GM12878 (cell line): ENCODE data around the gene MESD. TPM values are rescaled to one million over a fixed set of nuclear protein-coding genes. Genes with fewer than 3 reads are reported as not detected.

Source experiments
- ATAC-seq: fragments of 200-7000 bp; cut with Tn5 transposase; 3 replicates; pipeline ENCODE4 v1.9.1; 2020; ENCODE audit warnings: mild to moderate bottlenecking, moderate library complexity
- BruUV-seq: library from RNA; stranded (reverse); fragments of 400-500 nt; replicated peaks from 2 replicates; lab custom pipeline; 2021; lab: Mats Ljungman, UMichigan
- CTCF ChIA-PET: fragments of 300-600 bp; sonication (Branson Sonifier 250); formaldehyde crosslinking; extraction: SDS; loops from one replicate; lab custom pipeline; 2021; ENCODE audit warnings: inconsistent platforms; lab: Yijun Ruan, JAX
- POLR2A ChIA-PET: fragments of 350-600 bp; formaldehyde crosslinking; extraction: SDS; loops from one replicate; lab custom pipeline; 2021; ENCODE audit warnings: inconsistent platforms; lab: Charles Lee
- RAD21 ChIA-PET: fragments of 300-600 bp; sonication (Branson Sonifier 250); formaldehyde crosslinking; loops from one replicate; lab custom pipeline; 2023; ENCODE audit warnings: antibody characterized with exemption; ENCODE audit not compliant: unreplicated experiment; lab: Charles Lee
- SMC1A ChIA-PET: fragments of 300-600 bp; sonication (Branson Sonifier 250); formaldehyde crosslinking; loops from one replicate; lab custom pipeline; 2023; ENCODE audit not compliant: unreplicated experiment, uncharacterized antibody; lab: Charles Lee
- DNase-seq: peaks from one replicate; pipeline ENCODE4 v3.0.0-alpha.2; 2011; ENCODE audit warnings: low read depth, low spot score
- FAIRE-seq: peaks from 3 replicates; lab custom pipeline; 2011; peaks lifted over from hg19 to GRCh38; lab: Jason Lieb, UNC
- H2AFZ ChIP-seq: 2 replicates; pipeline ENCODE4 v1.6.0; 2011; ENCODE audit warnings: low read depth, low read length, control low read depth; ENCODE audit not compliant: control insufficient read depth
- H3K27ac ChIP-seq: 2 replicates; pipeline ENCODE4 v1.5.1; 2011; ENCODE audit warnings: control low read depth; ENCODE audit not compliant: control insufficient read depth, insufficient read depth
- H3K27me3 ChIP-seq, 2 experiments: replicated peaks in 1 of 2; 2 replicates each; pipeline versions ENCODE4 v1.6.0 to v1.6.1; 2011; ENCODE audit warnings: low read length in 1 of 2; ENCODE audit not compliant: control insufficient read depth in 2 of 2, insufficient read depth in 2 of 2
- H3K36me3 ChIP-seq, 2 experiments: 2 replicates each; pipeline ENCODE4 v1.5.1; 2011; ENCODE audit warnings: low read length in 1 of 2; ENCODE audit not compliant: control insufficient read depth in 2 of 2, insufficient read depth in 2 of 2
- H3K4me1 ChIP-seq: 2 replicates; pipeline ENCODE4 v1.6.1; 2011; ENCODE audit warnings: mild to moderate bottlenecking, low read length, moderate library complexity, mixed read lengths; ENCODE audit not compliant: control insufficient read depth, insufficient read depth
- H3K4me2 ChIP-seq: 2 replicates; pipeline ENCODE4 v1.6.0; 2011; ENCODE audit warnings: control low read depth; ENCODE audit not compliant: control insufficient read depth, insufficient read depth
- H3K4me3 ChIP-seq: fragments of 200-600 bp; sonication (generic); 2 replicates; pipeline ENCODE4 v1.5.1; 2016
- H3K79me2 ChIP-seq: 2 replicates; pipeline ENCODE4 v1.6.0; 2011; ENCODE audit warnings: low read length; ENCODE audit not compliant: control insufficient read depth, insufficient read depth
- H3K9ac ChIP-seq: 2 replicates; pipeline ENCODE4 v1.8.0; 2011; ENCODE audit warnings: low read length, control low read depth, mixed read lengths; ENCODE audit not compliant: control insufficient read depth, insufficient read depth
- H3K9me3 ChIP-seq: replicated peaks from 3 replicates; pipeline ENCODE4 v1.5.1; 2011; ENCODE audit warnings: mild to moderate bottlenecking, low read length; ENCODE audit not compliant: control insufficient read depth, insufficient read depth
- H4K20me1 ChIP-seq: 2 replicates; pipeline ENCODE4 v1.6.0; 2011; ENCODE audit not compliant: control insufficient read depth, insufficient read depth
- BRCA1 ChIP-seq: IDR thresholded peaks from 2 replicates; pipeline ENCODE4 v1.6.1; 2011; ENCODE audit warnings: low read depth, low read length, improper control_type of control experiment
- CHD2 ChIP-seq: IDR thresholded peaks from 2 replicates; pipeline ENCODE4 v1.6.1; 2011; ENCODE audit warnings: low read depth, low read length, improper control_type of control experiment, borderline replicate concordance
- EED ChIP-seq: sonication (generic); IDR thresholded peaks from 2 replicates; pipeline ENCODE4 v1.6.1; 2016; ENCODE audit warnings: antibody characterized with exemption, low read depth
- EZH2 ChIP-seq: IDR thresholded peaks from 2 replicates; pipeline ENCODE4 v1.6.1; 2012; ENCODE audit warnings: low read depth, mild to moderate bottlenecking, control low read depth, inconsistent platforms, low read length, borderline replicate concordance; ENCODE audit not compliant: control insufficient read depth
- GABPA ChIP-seq: IDR thresholded peaks from 2 replicates; pipeline ENCODE4 v1.6.1; 2014; ENCODE audit warnings: antibody characterized with exemption, low read depth, mild to moderate bottlenecking, inconsistent platforms
- IRF4 ChIP-seq: IDR thresholded peaks from 2 replicates; pipeline ENCODE4 v1.6.1; 2011; ENCODE audit warnings: low read depth, low read length
- NR2C2 ChIP-seq: IDR thresholded peaks from 2 replicates; pipeline ENCODE4 v1.6.1; 2011; ENCODE audit warnings: borderline replicate concordance, low read depth; ENCODE audit not compliant: control insufficient read depth, insufficient read length
- SIX5 ChIP-seq: IDR thresholded peaks from 2 replicates; pipeline ENCODE4 v1.6.1; 2011; ENCODE audit warnings: mild to moderate bottlenecking, low read depth, low read length, moderate library complexity; ENCODE audit not compliant: severe bottlenecking
- TBL1XR1 ChIP-seq: IDR thresholded peaks from 2 replicates; pipeline ENCODE4 v1.6.1; 2012; ENCODE audit warnings: low read depth, low read length, improper control_type of control experiment
- WGBS: methylation state at CpG from one replicate; pipeline ENCODE4 v1.1.6; 2016; ENCODE audit warnings: low lambda C conversion rate; ENCODE audit not compliant: insufficient replicate concordance, insufficient coverage; ENCODE audit errors: missing lambda C conversion rate; 5-methylcytosine and 5-hydroxymethylcytosine counted together
- in situ Hi-C: fragments of 300-500 bp; cut with MboI; formaldehyde crosslinking; loops from 9 replicates; pipeline ENCODE4 v1.14.3; 2018; ENCODE audit warnings: mixed read lengths
- intact Hi-C: fragments of 100-400 bp; cut with micrococcal nuclease; formaldehyde crosslinking; loops from one replicate; pipeline ENCODE4 v1.14.2; 2022; ENCODE audit not compliant: unreplicated experiment
- polyA plus RNA-seq, 11 experiments: library from polyadenylated mRNA; depleted of rRNA in 4 of 11; unstranded in 6 of 11; stranded (reverse) in 5 of 11; fragments of >200 nt; fragmentation: Nextera tagmentation in 4 of 11; fragmentation: Illumina TruSeq in 1 of 11; extraction: Ambion mirVana in 4 of 11; extraction: Trizol in 1 of 11; gene quantifications; 1 replicate in 1 of 11; 2 replicates in 10 of 11; pipeline versions ENCODE4 v1.2.1 to v1.2.3, GENCODE V29; 2011 to 2016; ENCODE audit warnings: inconsistent platforms in 2 of 11, missing spikeins in 2 of 11, low read depth in 1 of 11
- total RNA-seq, 4 experiments: library from RNA; depleted of rRNA in 3 of 4; stranded (reverse); fragments of >200 nt in 3 of 4; fragmentation: Illumina TruSeq in 1 of 4; extraction: Trizol in 1 of 4; gene quantifications; 2 replicates each; pipeline versions ENCODE4 v1.2.1 to v1.2.3, GENCODE V29; 2013 to 2021
- TF ChIP-seq, protein P1 (sequence below): fragments of 450-650 bp; IDR thresholded peaks from 2 replicates; pipeline ENCODE4 v1.6.1; 2017; ENCODE audit warnings: mild to moderate bottlenecking, moderate library complexity
- TF ChIP-seq, protein P2 (sequence below): fragments of 450-650 bp; IDR thresholded peaks from 2 replicates; pipeline ENCODE4 v1.6.1; 2014; ENCODE audit warnings: mild to moderate bottlenecking
- TF ChIP-seq, protein P3 (sequence below): fragments of 450-650 bp; IDR thresholded peaks from 2 replicates; pipeline ENCODE4 v1.6.1; 2017; ENCODE audit warnings: low read depth, mild to moderate bottlenecking, moderate library complexity
- TF ChIP-seq, protein P4 (sequence below): IDR thresholded peaks from 2 replicates; pipeline ENCODE4 v1.6.1; 2011; ENCODE audit warnings: mild to moderate bottlenecking, low read depth, low read length, moderate library complexity; ENCODE audit not compliant: insufficient replicate concordance

MESD gene
- total and polyA plus RNA-seq, 10 of the 15 experiments (the other 5 are each of a cell fraction or from before 2014, with no cell fraction given), result 10.2 to 39.8 (median 20.9) TPM

DNA sequence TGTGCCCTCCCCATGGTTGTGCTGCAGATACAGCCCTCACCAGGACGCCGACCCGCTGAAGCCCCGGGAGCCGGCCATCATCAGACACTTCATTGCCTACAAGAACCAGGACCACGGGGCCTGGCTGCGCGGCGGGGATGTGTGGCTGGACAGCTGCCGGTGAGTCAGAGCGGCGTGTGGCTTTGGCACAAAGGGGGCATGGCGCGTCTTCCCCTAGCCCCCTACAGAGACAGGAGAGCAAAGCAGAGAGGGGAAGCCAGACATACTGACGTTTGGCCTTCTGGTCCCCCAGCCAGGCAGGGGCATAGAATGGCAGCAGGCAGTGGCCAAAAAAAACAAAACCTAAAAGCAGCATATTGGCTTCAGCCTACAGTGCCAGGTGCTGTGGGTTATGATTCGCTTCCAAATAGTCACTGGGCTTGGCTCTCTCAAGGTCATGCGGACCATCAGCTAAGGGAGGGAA, 64.0 kb downstream of the MESD start (continued):
- TF ChIP-seq IRF4, result no peak

DNA sequence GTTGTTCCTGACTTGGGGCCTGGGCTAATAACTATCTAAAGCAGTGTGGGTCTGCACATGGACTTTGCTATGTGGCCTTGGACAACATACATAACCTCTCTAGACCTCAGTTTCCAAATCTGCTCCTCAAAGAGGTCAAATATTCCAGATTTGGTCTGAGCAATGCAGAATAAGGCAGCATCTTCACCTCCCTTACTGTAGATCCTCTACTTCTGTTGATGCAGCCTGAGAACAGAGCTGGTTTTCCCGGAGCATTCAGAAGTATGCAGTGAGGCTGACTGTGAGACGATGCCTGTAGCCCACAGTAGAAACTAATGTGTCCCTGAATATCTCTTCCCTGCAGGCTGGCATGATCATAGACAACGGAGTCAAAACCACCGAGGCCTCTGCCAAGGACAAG, 65.3 kb downstream of the MESD start:
- ATAC-seq (no peak), DNase-seq (no peak), FAIRE-seq (no peak)
- CTCF ChIA-PET, result interaction anchor here (0.7 kb wide), 1 partner anchor 14 kb away, joined by 3 read pairs; no protein-coding TSS in a partner anchor
- H3K4me2 ChIP-seq, result no peak overlapping the region
- intact Hi-C loops (no loop called here), in situ Hi-C loops (no loop called here)
- no peaks in the 10 kb centered on the region for H3K36me3 ChIP-seq
- RAD21 ChIA-PET, result interaction anchor here (0.6 kb wide), 1 partner anchor 244 kb away, joined by 5 read pairs; no protein-coding TSS in a partner anchor
- peaks cover 0 to 1% of the 10 kb centered on the region in 2 experiments; a peak in 1 of 4 replicates for H3K27me3 ChIP-seq
- H3K9me3 ChIP-seq, result no peaks in the 10 kb centered on the region
- peaks cover 5% of the 10 kb centered on the region; the same call in 1 of the 2 replicates for H3K4me1 ChIP-seq
- H4K20me1 ChIP-seq, result no peaks in the 10 kb centered on the region
- SMC1A ChIA-PET, result interaction anchor here (1.3 kb wide), 1 partner anchor 12 kb away, joined by 4 read pairs; no protein-coding TSS in a partner anchor
- no peak overlapping the region for H3K4me3 ChIP-seq
- H2AFZ ChIP-seq, result no peak overlapping the region
- POLR2A ChIA-PET, result no interaction called here
- H3K79me2 ChIP-seq, result no peaks in the 10 kb centered on the region
- 67% methylated on average over 4 of the region's 4 CpGs for WGBS
- no TSS peak for BruUV-seq
- no peak overlapping the region for H3K27ac ChIP-seq
- H3K9ac ChIP-seq, result no peak overlapping the region
- no peak for TF ChIP-seq EED
- no peak for TF ChIP-seq CHD2
- TF ChIP-seq, protein P1, sequence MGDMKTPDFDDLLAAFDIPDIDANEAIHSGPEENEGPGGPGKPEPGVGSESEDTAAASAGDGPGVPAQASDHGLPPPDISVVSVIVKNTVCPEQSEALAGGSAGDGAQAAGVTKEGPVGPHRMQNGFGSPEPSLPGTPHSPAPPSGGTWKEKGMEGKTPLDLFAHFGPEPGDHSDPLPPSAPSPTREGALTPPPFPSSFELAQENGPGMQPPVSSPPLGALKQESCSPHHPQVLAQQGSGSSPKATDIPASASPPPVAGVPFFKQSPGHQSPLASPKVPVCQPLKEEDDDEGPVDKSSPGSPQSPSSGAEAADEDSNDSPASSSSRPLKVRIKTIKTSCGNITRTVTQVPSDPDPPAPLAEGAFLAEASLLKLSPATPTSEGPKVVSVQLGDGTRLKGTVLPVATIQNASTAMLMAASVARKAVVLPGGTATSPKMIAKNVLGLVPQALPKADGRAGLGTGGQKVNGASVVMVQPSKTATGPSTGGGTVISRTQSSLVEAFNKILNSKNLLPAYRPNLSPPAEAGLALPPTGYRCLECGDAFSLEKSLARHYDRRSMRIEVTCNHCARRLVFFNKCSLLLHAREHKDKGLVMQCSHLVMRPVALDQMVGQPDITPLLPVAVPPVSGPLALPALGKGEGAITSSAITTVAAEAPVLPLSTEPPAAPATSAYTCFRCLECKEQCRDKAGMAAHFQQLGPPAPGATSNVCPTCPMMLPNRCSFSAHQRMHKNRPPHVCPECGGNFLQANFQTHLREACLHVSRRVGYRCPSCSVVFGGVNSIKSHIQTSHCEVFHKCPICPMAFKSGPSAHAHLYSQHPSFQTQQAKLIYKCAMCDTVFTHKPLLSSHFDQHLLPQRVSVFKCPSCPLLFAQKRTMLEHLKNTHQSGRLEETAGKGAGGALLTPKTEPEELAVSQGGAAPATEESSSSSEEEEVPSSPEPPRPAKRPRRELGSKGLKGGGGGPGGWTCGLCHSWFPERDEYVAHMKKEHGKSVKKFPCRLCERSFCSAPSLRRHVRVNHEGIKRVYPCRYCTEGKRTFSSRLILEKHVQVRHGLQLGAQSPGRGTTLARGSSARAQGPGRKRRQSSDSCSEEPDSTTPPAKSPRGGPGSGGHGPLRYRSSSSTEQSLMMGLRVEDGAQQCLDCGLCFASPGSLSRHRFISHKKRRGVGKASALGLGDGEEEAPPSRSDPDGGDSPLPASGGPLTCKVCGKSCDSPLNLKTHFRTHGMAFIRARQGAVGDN, result no peak
- TF ChIP-seq, protein P2, sequence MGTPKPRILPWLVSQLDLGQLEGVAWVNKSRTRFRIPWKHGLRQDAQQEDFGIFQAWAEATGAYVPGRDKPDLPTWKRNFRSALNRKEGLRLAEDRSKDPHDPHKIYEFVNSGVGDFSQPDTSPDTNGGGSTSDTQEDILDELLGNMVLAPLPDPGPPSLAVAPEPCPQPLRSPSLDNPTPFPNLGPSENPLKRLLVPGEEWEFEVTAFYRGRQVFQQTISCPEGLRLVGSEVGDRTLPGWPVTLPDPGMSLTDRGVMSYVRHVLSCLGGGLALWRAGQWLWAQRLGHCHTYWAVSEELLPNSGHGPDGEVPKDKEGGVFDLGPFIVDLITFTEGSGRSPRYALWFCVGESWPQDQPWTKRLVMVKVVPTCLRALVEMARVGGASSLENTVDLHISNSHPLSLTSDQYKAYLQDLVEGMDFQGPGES, result no peak
- no peak for TF ChIP-seq NR2C2
- no peak for TF ChIP-seq BRCA1
- TF ChIP-seq EZH2, result no peak
- TF ChIP-seq SIX5, result no peak
- no peak for TF ChIP-seq GABPA
- no peak for TF ChIP-seq TBL1XR1
- TF ChIP-seq, protein P3, sequence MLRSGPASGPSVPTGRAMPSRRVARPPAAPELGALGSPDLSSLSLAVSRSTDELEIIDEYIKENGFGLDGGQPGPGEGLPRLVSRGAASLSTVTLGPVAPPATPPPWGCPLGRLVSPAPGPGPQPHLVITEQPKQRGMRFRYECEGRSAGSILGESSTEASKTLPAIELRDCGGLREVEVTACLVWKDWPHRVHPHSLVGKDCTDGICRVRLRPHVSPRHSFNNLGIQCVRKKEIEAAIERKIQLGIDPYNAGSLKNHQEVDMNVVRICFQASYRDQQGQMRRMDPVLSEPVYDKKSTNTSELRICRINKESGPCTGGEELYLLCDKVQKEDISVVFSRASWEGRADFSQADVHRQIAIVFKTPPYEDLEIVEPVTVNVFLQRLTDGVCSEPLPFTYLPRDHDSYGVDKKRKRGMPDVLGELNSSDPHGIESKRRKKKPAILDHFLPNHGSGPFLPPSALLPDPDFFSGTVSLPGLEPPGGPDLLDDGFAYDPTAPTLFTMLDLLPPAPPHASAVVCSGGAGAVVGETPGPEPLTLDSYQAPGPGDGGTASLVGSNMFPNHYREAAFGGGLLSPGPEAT, result no peak
- TF ChIP-seq, protein P4, sequence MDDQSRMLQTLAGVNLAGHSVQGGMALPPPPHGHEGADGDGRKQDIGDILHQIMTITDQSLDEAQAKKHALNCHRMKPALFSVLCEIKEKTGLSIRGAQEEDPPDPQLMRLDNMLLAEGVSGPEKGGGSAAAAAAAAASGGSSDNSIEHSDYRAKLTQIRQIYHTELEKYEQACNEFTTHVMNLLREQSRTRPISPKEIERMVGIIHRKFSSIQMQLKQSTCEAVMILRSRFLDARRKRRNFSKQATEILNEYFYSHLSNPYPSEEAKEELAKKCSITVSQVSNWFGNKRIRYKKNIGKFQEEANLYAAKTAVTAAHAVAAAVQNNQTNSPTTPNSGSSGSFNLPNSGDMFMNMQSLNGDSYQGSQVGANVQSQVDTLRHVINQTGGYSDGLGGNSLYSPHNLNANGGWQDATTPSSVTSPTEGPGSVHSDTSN, result no peak
